K562 (cell line): ENCODE data around the gene RALB. TPM values are rescaled to one million over a fixed set of nuclear protein-coding genes. Genes with fewer than 3 reads are reported as not detected.

Experiments used
- ADNP ChIP-seq: fragments of 200-800 bp; sonication (Bioruptor generic); IDR thresholded peaks from 2 replicates; pipeline ENCODE4 v1.6.1; 2016; ENCODE audit warnings: missing genetic modification characterization, missing compliant biosample characterization
- AFF1 ChIP-seq, 2 experiments: fragments of 450-650 bp; IDR thresholded peaks; 2 replicates each; pipeline ENCODE4 v1.6.1; 2018; ENCODE audit warnings: mild to moderate bottlenecking in 2 of 2, low read depth in 1 of 2; ENCODE audit not compliant: partially characterized antibody in 2 of 2
- AFF4 ChIP-seq: sonication (generic); formaldehyde crosslinking; IDR thresholded peaks from 2 replicates; pipeline ENCODE4 v1.8.0; 2023; ENCODE audit warnings: mild to moderate bottlenecking, missing genetic modification reagents
- CCAR2 ChIP-seq: fragments of 200-400 bp; formaldehyde crosslinking; IDR thresholded peaks from 2 replicates; pipeline ENCODE4 v1.6.1; 2017; ENCODE audit warnings: mild to moderate bottlenecking, low read depth, low read length
- DDX20 ChIP-seq: fragments of 450-650 bp; IDR thresholded peaks from 2 replicates; pipeline ENCODE4 v1.6.1; 2016; ENCODE audit warnings: missing genetic modification characterization, low read depth, mild to moderate bottlenecking, missing compliant biosample characterization, moderate library complexity
- KDM4B ChIP-seq, 2 experiments: fragments of 450-650 bp in 1 of 2; sonication (generic) in 1 of 2; IDR thresholded peaks; 2 replicates each; pipeline ENCODE4 v1.6.1; 2016 to 2017; ENCODE audit warnings: borderline replicate concordance in 2 of 2, antibody characterized with exemption in 1 of 2, low read depth in 1 of 2, mild to moderate bottlenecking in 1 of 2
- MAFK ChIP-seq: IDR thresholded peaks from 2 replicates; pipeline ENCODE4 v1.6.1; 2011; ENCODE audit warnings: low read length, improper control_type of control experiment
- PCBP1 ChIP-seq: fragments of 200-400 bp; formaldehyde crosslinking; IDR thresholded peaks from 2 replicates; pipeline ENCODE4 v1.6.1; 2018; ENCODE audit warnings: mild to moderate bottlenecking, low read depth, low read length; ENCODE audit not compliant: poor library complexity, severe bottlenecking
- POLR3G ChIP-seq: IDR thresholded peaks from 2 replicates; pipeline ENCODE4 v1.6.1; 2011; ENCODE audit not compliant: insufficient read length, insufficient replicate concordance; ENCODE audit errors: extremely low read depth
- STAT5B ChIP-seq: fragments of 250-450 bp; sonication (Bioruptor Pico); IDR thresholded peaks from 2 replicates; pipeline ENCODE4 v1.8.0; 2021; ENCODE audit warnings: mild to moderate bottlenecking, inconsistent platforms
- TAF1 ChIP-seq: IDR thresholded peaks from 2 replicates; pipeline ENCODE4 v1.6.1; 2011; ENCODE audit warnings: mild to moderate bottlenecking, low read length, moderate library complexity; ENCODE audit not compliant: insufficient read depth, control insufficient read depth, severe bottlenecking; ENCODE audit errors: extremely low read depth
- TRIM28 ChIP-seq: fragments of 450-650 bp; IDR thresholded peaks from 2 replicates; pipeline ENCODE4 v1.6.1; 2017
- ZFPM2 ChIP-seq: fragments of 250-450 bp; sonication (Bioruptor Pico); IDR thresholded peaks from 2 replicates; pipeline ENCODE4 v1.5.1; 2022; ENCODE audit warnings: mild to moderate bottlenecking
- polyA plus RNA-seq, 8 experiments: library from polyadenylated mRNA; depleted of rRNA in 4 of 8; stranded (reverse) in 5 of 8; unstranded in 3 of 8; fragments of >200 nt; fragmentation: Nextera tagmentation in 2 of 8; fragmentation: Illumina TruSeq in 1 of 8; extraction: Ambion mirVana in 2 of 8; extraction: Trizol in 1 of 8; gene quantifications; 2 replicates each; pipeline versions ENCODE4 v1.2.1 to v1.2.3, GENCODE V29; 2011 to 2014; ENCODE audit warnings: inconsistent platforms in 1 of 8, missing spikeins in 1 of 8
- total RNA-seq, 7 experiments: library from RNA; depleted of rRNA in 6 of 7; stranded (reverse); fragments of >200 nt in 6 of 7; fragmentation: Illumina TruSeq in 2 of 7; extraction: Trizol in 2 of 7; gene quantifications; 2 replicates each; pipeline versions ENCODE4 v1.2.1 to v1.2.3, GENCODE V29; 2011 to 2021; ENCODE audit warnings: low replicate concordance in 1 of 7
- TF ChIP-seq, protein P1 (sequence below): fragments of 450-650 bp; formaldehyde crosslinking; IDR thresholded peaks from 2 replicates; pipeline ENCODE4 v1.4.0; 2020; ENCODE audit warnings: mild to moderate bottlenecking, moderate library complexity
- TF ChIP-seq, protein P2 (sequence below): sonication (generic); formaldehyde crosslinking; IDR thresholded peaks from 2 replicates; pipeline ENCODE4 v1.8.1; 2023; ENCODE audit warnings: mild to moderate bottlenecking, missing genetic modification reagents

The RALB gene
- total and polyA plus RNA-seq, 9 of the 15 experiments (the other 6 are each of a cell fraction or from before 2014, with no cell fraction given) = 14.8 to 65.6 (median 38.4) TPM

DNA sequence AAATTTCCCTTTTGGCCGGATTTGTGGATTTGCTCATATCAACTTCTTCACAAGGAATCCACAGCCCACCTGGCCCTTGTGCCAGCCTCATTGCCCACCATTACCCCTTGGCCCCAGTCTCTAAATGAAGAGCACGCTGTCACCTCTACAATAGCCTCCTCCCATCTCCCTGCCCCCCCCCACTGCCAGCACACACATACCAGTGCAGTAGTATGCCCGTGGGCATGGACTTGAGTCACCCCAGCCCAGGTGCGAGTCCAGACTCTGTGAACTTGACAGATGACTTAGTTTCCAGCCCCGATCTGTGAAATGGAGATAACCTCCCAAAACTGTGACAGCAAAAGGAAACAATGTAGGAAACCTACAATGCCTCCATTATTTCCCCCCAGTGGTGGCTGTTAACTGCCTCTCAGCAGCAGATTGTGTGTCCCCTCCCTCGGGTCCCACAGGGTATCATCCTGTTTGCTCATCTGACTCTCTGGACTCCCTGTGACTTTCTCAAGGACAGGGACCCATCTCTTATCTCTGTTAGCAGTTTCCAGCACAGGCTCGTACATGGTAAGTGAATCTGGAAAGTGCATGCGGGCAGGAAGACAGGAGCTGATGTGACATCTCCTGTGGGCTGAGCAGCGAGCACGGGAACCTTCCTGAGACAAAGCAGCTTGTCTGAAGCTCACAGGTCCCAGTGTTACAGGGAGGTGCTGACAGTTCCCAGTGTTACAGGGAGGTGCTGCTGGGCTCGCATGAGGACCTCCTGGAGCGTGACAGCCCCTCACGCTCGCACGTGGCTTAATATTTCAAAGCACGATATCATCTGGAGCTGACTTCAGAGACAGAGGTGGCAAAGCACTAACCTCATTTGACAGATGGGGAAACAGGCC, 25.3 kb upstream of the RALB start (continued):
- TF ChIP-seq CCAR2 (no peak), POLR3G (no peak), ZFPM2 (CRISPR knock-in tag) (no peak), AFF1 (IDR thresholded peaks at IDR 0.05; ENCODE audit: low read depth in 1 of 2, partially characterized antibody in 2 of 2) (no peak), STAT5B (no peak), TRIM28 (no peak), ADNP (tag) (no peak), PCBP1 (no peak), TAF1 (no peak), MAFK (no peak), KDM4B (IDR thresholded peaks at IDR 0.05; ENCODE audit: borderline replicate concordance in 2 of 2, low read depth in 1 of 2) (no peak), DDX20 (tag) (no peak), AFF4 (CRISPR knock-in tag) (no peak)
- TF ChIP-seq, protein P1, sequence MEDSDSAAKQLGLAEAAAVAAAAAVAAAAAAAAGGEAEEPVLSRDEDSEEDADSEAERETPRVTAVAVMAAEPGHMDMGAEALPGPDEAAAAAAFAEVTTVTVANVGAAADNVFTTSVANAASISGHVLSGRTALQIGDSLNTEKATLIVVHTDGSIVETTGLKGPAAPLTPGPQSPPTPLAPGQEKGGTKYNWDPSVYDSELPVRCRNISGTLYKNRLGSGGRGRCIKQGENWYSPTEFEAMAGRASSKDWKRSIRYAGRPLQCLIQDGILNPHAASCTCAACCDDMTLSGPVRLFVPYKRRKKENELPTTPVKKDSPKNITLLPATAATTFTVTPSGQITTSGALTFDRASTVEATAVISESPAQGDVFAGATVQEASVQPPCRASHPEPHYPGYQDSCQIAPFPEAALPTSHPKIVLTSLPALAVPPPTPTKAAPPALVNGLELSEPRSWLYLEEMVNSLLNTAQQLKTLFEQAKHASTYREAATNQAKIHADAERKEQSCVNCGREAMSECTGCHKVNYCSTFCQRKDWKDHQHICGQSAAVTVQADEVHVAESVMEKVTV (CRISPR knock-in tag) = no peak
- TF ChIP-seq, protein P2, sequence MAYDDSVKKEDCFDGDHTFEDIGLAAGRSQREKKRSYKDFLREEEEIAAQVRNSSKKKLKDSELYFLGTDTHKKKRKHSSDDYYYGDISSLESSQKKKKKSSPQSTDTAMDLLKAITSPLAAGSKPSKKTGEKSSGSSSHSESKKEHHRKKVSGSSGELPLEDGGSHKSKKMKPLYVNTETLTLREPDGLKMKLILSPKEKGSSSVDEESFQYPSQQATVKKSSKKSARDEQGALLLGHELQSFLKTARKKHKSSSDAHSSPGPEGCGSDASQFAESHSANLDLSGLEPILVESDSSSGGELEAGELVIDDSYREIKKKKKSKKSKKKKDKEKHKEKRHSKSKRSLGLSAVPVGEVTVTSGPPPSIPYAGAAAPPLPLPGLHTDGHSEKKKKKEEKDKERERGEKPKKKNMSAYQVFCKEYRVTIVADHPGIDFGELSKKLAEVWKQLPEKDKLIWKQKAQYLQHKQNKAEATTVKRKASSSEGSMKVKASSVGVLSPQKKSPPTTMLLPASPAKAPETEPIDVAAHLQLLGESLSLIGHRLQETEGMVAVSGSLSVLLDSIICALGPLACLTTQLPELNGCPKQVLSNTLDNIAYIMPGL (CRISPR knock-in tag) = no peak
